CD8-positive, alpha-beta memory T cell (primary cell): ENCODE results near the gene TMEM88. TPM values are rescaled to one million over a fixed set of nuclear protein-coding genes. Genes with fewer than 3 reads are reported as not detected.
A peak's percentile ranks its signal among the peaks of the same experiment; 100 is the strongest.

Experiments
- CTCF ChIA-PET: fragments of 350-600 bp; sonication (Branson Sonifier 250); formaldehyde crosslinking; loops from one replicate; lab custom pipeline; 2021; ENCODE audit warnings: antibody characterized with exemption; lab: Charles Lee
- POLR2A ChIA-PET: fragments of 350-600 bp; sonication (Branson Sonifier 250); formaldehyde crosslinking; loops from one replicate; lab custom pipeline; 2021; ENCODE audit warnings: antibody characterized with exemption; lab: Charles Lee
- DNase-seq, 5 donors: peaks; one replicate each; pipeline versions ENCODE4 v3.0.0 to v3.0.0-alpha.2; 2020 to 2022; ENCODE audit warnings: mixed read lengths in 1 of 5
- H3K27ac ChIP-seq: one replicate; pipeline ENCODE4 v1.7.0; 2013; ENCODE audit warnings: low read depth, mild to moderate bottlenecking, low read length, moderate library complexity
- H3K27me3 ChIP-seq: 2 replicates; pipeline ENCODE4 v1.7.0; 2013; ENCODE audit warnings: low read length, mild to moderate bottlenecking; ENCODE audit not compliant: insufficient read depth, poor library complexity, severe bottlenecking
- H3K36me3 ChIP-seq: 2 replicates; pipeline ENCODE4 v1.7.0; 2013; ENCODE audit warnings: mild to moderate bottlenecking, low read length, moderate library complexity; ENCODE audit not compliant: insufficient read depth
- H3K4me1 ChIP-seq: 2 replicates; pipeline ENCODE4 v1.7.0; 2013; ENCODE audit warnings: mild to moderate bottlenecking, low read length, moderate library complexity; ENCODE audit not compliant: insufficient read depth
- H3K4me3 ChIP-seq: 2 replicates; pipeline ENCODE4 v1.7.0; 2013; ENCODE audit warnings: mild to moderate bottlenecking, low read length
- H3K9me3 ChIP-seq: 2 replicates; pipeline ENCODE4 v1.7.0; 2013; ENCODE audit warnings: mild to moderate bottlenecking, low read length
- H3K27ac Mint-ChIP-seq, 8 donors: one replicate each; pipeline ENCODE4 v1.8.0; 2020 to 2021; ENCODE audit warnings: mixed read lengths in 8 of 8, mild to moderate bottlenecking in 6 of 8, inconsistent platforms in 3 of 8, moderate library complexity in 3 of 8
- H3K27me3 Mint-ChIP-seq, 2 donors: one replicate each; pipeline ENCODE4 v1.8.0; 2020 to 2021; ENCODE audit warnings: mixed read lengths in 2 of 2, mild to moderate bottlenecking in 1 of 2, moderate library complexity in 1 of 2
- H3K36me3 Mint-ChIP-seq, 3 donors: one replicate each; pipeline ENCODE4 v1.8.0; 2020 to 2021; ENCODE audit warnings: mixed read lengths in 3 of 3, inconsistent platforms in 1 of 3, mild to moderate bottlenecking in 1 of 3
- H3K4me1 Mint-ChIP-seq, 3 donors: one replicate each; pipeline ENCODE4 v1.8.0; 2020 to 2021; ENCODE audit warnings: mixed read lengths in 3 of 3, inconsistent platforms in 1 of 3, mild to moderate bottlenecking in 1 of 3
- H3K4me3 Mint-ChIP-seq, 7 donors: one replicate each; pipeline ENCODE4 v1.8.0; 2020 to 2021; ENCODE audit warnings: mixed read lengths in 7 of 7, mild to moderate bottlenecking in 6 of 7, moderate library complexity in 4 of 7, inconsistent platforms in 2 of 7
- H3K9me3 Mint-ChIP-seq, 5 donors: one replicate each; pipeline ENCODE4 v1.8.0; 2020 to 2022; ENCODE audit warnings: mixed read lengths in 5 of 5, mild to moderate bottlenecking in 3 of 5, moderate library complexity in 2 of 5, inconsistent platforms in 1 of 5
- polyA plus RNA-seq: library from polyadenylated mRNA; unstranded; fragments of 300-500 nt; fragmentation: Illumina TruSeq; gene quantifications from one replicate; pipeline ENCODE4 v1.2.3, GENCODE V29; 2021
- total RNA-seq, 2 experiments: library from RNA; stranded (reverse); gene quantifications; one replicate each; pipeline ENCODE4 v1.2.3, GENCODE V29; 2021

Gene TMEM88
- total and polyA plus RNA-seq, 3 experiments from 2014 or later: 5.3 to 5.5 TPM; not detected in 1

GRCh38 chr17:7884581-7885366 is 29.9 kb downstream of the TMEM88 start:
- Histone ChIP-seq H3K36me3 (peaks cover 8% of the 10 kb centered on the region), H3K4me3 (no peak overlapping the region)

GRCh38 chr17:7885367-7886226 is 30.7 kb downstream of the TMEM88 start:
- Mint-ChIP-seq H3K4me3 (peak overlapping the region in 4 of 7 donors; percentile 37 to 57 (median 50)), H3K27ac (peak overlapping the region in 1 of 8 donors; percentile 10), H3K9me3 (peaks cover 0 to 2% (median 0%) of the 10 kb centered on the region in 5 donors), H3K4me1 (peaks cover 8 to 21% (median 11%) of the 10 kb centered on the region in 3 donors), H3K27me3 (peaks cover 0 to 3% of the 10 kb centered on the region in 2 donors), H3K36me3 (peaks cover 0 to 20% (median 3%) of the 10 kb centered on the region in 3 donors)
- H3K4me1 ChIP-seq: peaks cover 63% of the 10 kb centered on the region
- no peaks in the 10 kb centered on the region for H3K27me3 ChIP-seq
- POLR2A ChIA-PET: interaction anchor here (0.6 to 1.8 kb wide), 7 partner anchors 22 to 51 kb away, joined by 3 to 11 read pairs (median 5); partner anchors contain the start of genes CNTROB, CYB5D1 and NAA38
- no peaks in the 10 kb centered on the region for H3K9me3 ChIP-seq
- DNase-seq: peak; percentile 24 to 71 (median 38)
- H3K4me3 ChIP-seq: peak overlapping the region; percentile 85
- CTCF ChIA-PET: interaction anchor here (0.6 to 1.9 kb wide), 9 partner anchors 14 to 142 kb away, joined by 3 to 8 read pairs (median 4); partner anchors contain the start of genes CYB5D1 and NAA38
- H3K27ac ChIP-seq: peak overlapping the region; percentile 79
- peaks cover 16% of the 10 kb centered on the region for H3K36me3 ChIP-seq

More at GRCh38 chr17:7884581-7885366, 29.9 kb downstream of the TMEM88 start:
- ChIA-PET CTCF (interaction anchor here (1.5 to 1.9 kb wide), 2 partner anchors 15 to 28 kb away, joined by 5 to 6 read pairs; partner anchors contain the start of genes CYB5D1 and NAA38), POLR2A (interaction anchor here (0.6 to 1.9 kb wide), 6 partner anchors 15 to 50 kb away, joined by 4 to 11 read pairs (median 6); partner anchors contain the start of genes CYB5D1 and NAA38)
- no peaks in the 10 kb centered on the region for H3K9me3 ChIP-seq
- Mint-ChIP-seq H3K4me1 (peaks cover 4 to 16% (median 6%) of the 10 kb centered on the region in 3 donors), H3K27ac (peak overlapping the region in 4 of 8 donors; percentile 10 to 82 (median 60)), H3K9me3 (peaks cover 0 to 2% (median 0%) of the 10 kb centered on the region in 5 donors), H3K4me3 (peak overlapping the region; percentile 15 to 91 (median 80)), H3K36me3 (peaks cover 0 to 12% (median 0%) of the 10 kb centered on the region in 3 donors), H3K27me3 (peaks cover 0 to 3% of the 10 kb centered on the region in 2 donors)
- no peaks in the 10 kb centered on the region for H3K27me3 ChIP-seq
- H3K4me1 ChIP-seq: peaks cover 70% of the 10 kb centered on the region
- peak; percentile 37 to 66 (median 45) for DNase-seq
- no peak overlapping the region for H3K27ac ChIP-seq

GRCh38 chr17:7886227-7887037 is 31.6 kb downstream of the TMEM88 start:
- Histone ChIP-seq H3K9me3 (no peaks in the 10 kb centered on the region), H3K4me1 (peaks cover 54% of the 10 kb centered on the region), H3K27ac (peak overlapping the region; percentile 79), H3K4me3 (peak overlapping the region; percentile 85), H3K27me3 (no peaks in the 10 kb centered on the region), H3K36me3 (peaks cover 24% of the 10 kb centered on the region)
- ChIA-PET CTCF (interaction anchor here (0.7 to 1.9 kb wide), 8 partner anchors 15 to 143 kb away, joined by 3 to 8 read pairs (median 4); partner anchors contain the start of genes CYB5D1 and NAA38), POLR2A (interaction anchor here (1.0 to 1.8 kb wide), 4 partner anchors 23 to 46 kb away, joined by 3 to 11 read pairs (median 4); partner anchors contain the start of genes CNTROB, CYB5D1 and NAA38)
- peaks cover 11 to 21% (median 13%) of the 10 kb centered on the region in 3 donors for H3K4me1 Mint-ChIP-seq
- H3K27me3 Mint-ChIP-seq: peaks cover 0 to 3% of the 10 kb centered on the region in 2 donors
- no peak overlapping the region for H3K27ac Mint-ChIP-seq
- H3K36me3 Mint-ChIP-seq: peaks cover 0 to 28% (median 5%) of the 10 kb centered on the region in 3 donors
- no peak overlapping the region for H3K4me3 Mint-ChIP-seq
- peak; percentile 50 to 82 (median 68) for DNase-seq
- peaks cover 0 to 2% (median 0%) of the 10 kb centered on the region in 5 donors for H3K9me3 Mint-ChIP-seq

GRCh38 chr17:7887038-7887481 is 32.2 kb downstream of the TMEM88 start:
- Mint-ChIP-seq H3K27ac (no peak overlapping the region), H3K4me3 (no peak overlapping the region), H3K36me3 (peaks cover 0 to 35% (median 7%) of the 10 kb centered on the region in 3 donors), H3K9me3 (peaks cover 0 to 2% (median 0%) of the 10 kb centered on the region in 5 donors), H3K27me3 (peaks cover 0 to 3% of the 10 kb centered on the region in 2 donors), H3K4me1 (peaks cover 14 to 23% (median 16%) of the 10 kb centered on the region in 3 donors)
- ChIA-PET CTCF (no interaction called here), POLR2A (no interaction called here)
- H3K27me3 ChIP-seq: no peaks in the 10 kb centered on the region
- DNase-seq: no peak
- peaks cover 48% of the 10 kb centered on the region for H3K4me1 ChIP-seq
- H3K4me3 ChIP-seq: peak overlapping the region; percentile 85
- peaks cover 30% of the 10 kb centered on the region for H3K36me3 ChIP-seq
- H3K27ac ChIP-seq: peak overlapping the region; percentile 79
- H3K9me3 ChIP-seq: no peaks in the 10 kb centered on the region

- Mint-ChIP-seq H3K9me3 (peaks cover 0 to 2% (median 0%) of the 10 kb centered on the region in 5 donors), H3K27me3 (peaks cover 0 to 3% of the 10 kb centered on the region in 2 donors), H3K4me3 (no peak overlapping the region), H3K36me3 (peaks cover 0 to 37% (median 8%) of the 10 kb centered on the region in 3 donors), H3K27ac (no peak overlapping the region), H3K4me1 (peaks cover 15 to 24% (median 18%) of the 10 kb centered on the region in 3 donors)
- ChIA-PET CTCF (no interaction called here), POLR2A (no interaction called here)
- H3K9me3 ChIP-seq: no peaks in the 10 kb centered on the region
- peak; percentile 75 to 96 (median 89) for DNase-seq
- no peaks in the 10 kb centered on the region for H3K27me3 ChIP-seq
- peak overlapping the region; percentile 85 for H3K4me3 ChIP-seq
- peaks cover 42% of the 10 kb centered on the region for H3K4me1 ChIP-seq
- peaks cover 30% of the 10 kb centered on the region for H3K36me3 ChIP-seq
- peak overlapping the region; percentile 79 for H3K27ac ChIP-seq
These were observed 32.8 kb downstream of the TMEM88 start for GRCh38 chr17:7887482-7888183.

GRCh38 chr17:7888184-7888920 is 33.5 kb downstream of the TMEM88 start, which contains the start of gene CHD3:
CHD3 (plus strand) TSS chr17:7888789; CDS start chr17:7889001, 212 bp downstream.
- Mint-ChIP-seq H3K4me1 (peaks cover 15 to 24% (median 18%) of the 10 kb centered on the region in 3 donors), H3K36me3 (peaks cover 0 to 42% (median 8%) of the 10 kb centered on the region in 3 donors), H3K27ac (peak within 1 kb of the TSS in 2 of 8 donors; percentile 37 to 41), H3K4me3 (peak within 1 kb of the TSS in 1 of 7 donors; percentile 5), H3K9me3 (peaks cover 0 to 2% (median 0%) of the 10 kb centered on the region in 5 donors), H3K27me3 (peaks cover 0 to 3% of the 10 kb centered on the region in 2 donors)
- CTCF ChIA-PET: interaction anchor here (1.0 kb wide), 1 partner anchor 26 kb away, joined by 4 read pairs; no protein-coding TSS in a partner anchor
- Histone ChIP-seq H3K27me3 (no peaks in the 10 kb centered on the region), H3K4me1 (peaks cover 35% of the 10 kb centered on the region), H3K9me3 (no peaks in the 10 kb centered on the region), H3K27ac (peak within 1 kb of the TSS; percentile 79), H3K36me3 (peaks cover 33% of the 10 kb centered on the region), H3K4me3 (peak within 1 kb of the TSS; percentile 85)
- DNase-seq: peak in 3 of 5 donors; percentile 38 to 61 (median 51)
- POLR2A ChIA-PET: no interaction called here
